A673 (cell line): Measurements from ENCODE around the gene THSD7B. TPM values are rescaled to one million over a fixed set of nuclear protein-coding genes. Genes with fewer than 3 reads are reported as not detected.

Experiments used
- BruUV-seq: library from RNA; stranded (reverse); fragments of 400-500 nt; replicated peaks from 2 replicates; lab custom pipeline; 2021; lab: Mats Ljungman, UMichigan
- CTCF ChIA-PET: fragments of 300-600 bp; sonication (Branson Sonifier 250); formaldehyde crosslinking; loops from one replicate; lab custom pipeline; 2022; ENCODE audit warnings: antibody characterized with exemption; lab: Charles Lee
- POLR2A ChIA-PET: fragments of 300-600 bp; sonication (Branson Sonifier 250); formaldehyde crosslinking; loops from one replicate; lab custom pipeline; 2022; ENCODE audit warnings: antibody characterized with exemption; ENCODE audit not compliant: low non-redundant PET; lab: Charles Lee
- DNase-seq: peaks from one replicate; pipeline ENCODE4 v3.0.0-alpha.2; 2015; ENCODE audit warnings: low spot score
- H3K27ac ChIP-seq: fragments of 200-600 bp; sonication (generic); 2 replicates; pipeline ENCODE4 v1.5.1; 2016; ENCODE audit warnings: mixed run types, low read depth, mild to moderate bottlenecking, mixed read lengths, antibody characterized with exemption, low read length; ENCODE audit not compliant: poor library complexity, severe bottlenecking
- H3K27me3 ChIP-seq: fragments of 200-600 bp; sonication (generic); replicated peaks from 2 replicates; pipeline ENCODE4 v1.6.1; 2017; ENCODE audit warnings: mixed run types, low read depth, mild to moderate bottlenecking, mixed read lengths, antibody characterized with exemption, low read length; ENCODE audit not compliant: insufficient read depth, poor library complexity
- H3K36me3 ChIP-seq: fragments of 200-600 bp; sonication (generic); 2 replicates; pipeline ENCODE4 v1.6.1; 2016; ENCODE audit warnings: mixed run types, mild to moderate bottlenecking, mixed read lengths, antibody characterized with exemption, low read length; ENCODE audit not compliant: insufficient read depth, poor library complexity, severe bottlenecking
- H3K4me1 ChIP-seq: fragments of 200-600 bp; sonication (generic); 2 replicates; pipeline ENCODE4 v1.6.1; 2017; ENCODE audit warnings: mixed run types, mild to moderate bottlenecking, mixed read lengths, antibody characterized with exemption, low read length; ENCODE audit not compliant: insufficient read depth, poor library complexity, severe bottlenecking
- H3K4me3 ChIP-seq: fragments of 200-600 bp; sonication (generic); 2 replicates; pipeline ENCODE4 v1.5.1; 2016; ENCODE audit warnings: low read depth, mixed run types, mild to moderate bottlenecking, mixed read lengths, low read length; ENCODE audit not compliant: poor library complexity, severe bottlenecking
- H3K9me3 ChIP-seq: fragments of 200-600 bp; sonication (generic); 2 replicates; pipeline ENCODE4 v1.6.1; 2016; ENCODE audit warnings: mixed run types, low read depth, mild to moderate bottlenecking, mixed read lengths, antibody characterized with exemption, low read length; ENCODE audit not compliant: poor library complexity, severe bottlenecking
- EZH2 ChIP-seq: fragments of 200-600 bp; sonication (generic); IDR thresholded peaks from 2 replicates; pipeline ENCODE4 v1.6.1; 2017; ENCODE audit warnings: borderline replicate concordance, low read depth, mild to moderate bottlenecking, mixed read lengths, antibody characterized with exemption, low read length; ENCODE audit not compliant: poor library complexity, severe bottlenecking
- intact Hi-C: fragments of 100-400 bp; cut with micrococcal nuclease; formaldehyde crosslinking; loops from one replicate; pipeline ENCODE4 v1.10.0; 2022; ENCODE audit not compliant: unreplicated experiment
- total RNA-seq: library from RNA; stranded (reverse); gene quantifications from 2 replicates; pipeline ENCODE4 v1.2.3, GENCODE V29; 2021
- TF ChIP-seq, protein P1 (sequence below): fragments of 300-800, 200-600 bp; sonication (generic); conservative IDR thresholded peaks from 2 replicates; pipeline ENCODE4 v1.5.1; 2017; ENCODE audit warnings: low read depth, mild to moderate bottlenecking, antibody characterized with exemption, low read length, moderate library complexity, mixed read lengths

THSD7B gene
- total RNA-seq, 1 experiment from 2014 or later = not detected

DNA sequence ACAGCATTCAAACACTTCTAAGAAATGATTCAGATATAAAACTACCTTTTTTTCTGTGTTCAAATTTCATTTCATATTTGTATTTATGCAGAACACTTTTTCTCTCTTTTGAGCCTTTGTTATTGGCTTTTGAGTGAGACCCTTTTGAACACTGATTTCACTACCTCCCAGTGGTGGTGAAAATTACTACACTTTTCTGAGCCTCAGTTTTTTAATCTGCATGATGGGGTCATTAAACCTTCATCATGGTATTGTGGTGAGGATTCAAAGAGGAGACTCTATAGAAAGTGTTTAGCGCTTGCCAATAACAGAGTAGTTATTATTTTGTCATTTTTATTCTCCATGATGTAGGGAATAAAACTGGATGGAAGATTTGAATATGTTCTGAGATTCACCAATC, 169.8 kb downstream of the THSD7B start:
- H3K4me1 ChIP-seq = no peaks in the 10 kb centered on the region
- CTCF ChIA-PET = no interaction called here
- DNase-seq = no peak
- intact Hi-C loops = no loop called here
- no peak overlapping the region for H3K27ac ChIP-seq
- H3K4me3 ChIP-seq = no peak overlapping the region
- H3K36me3 ChIP-seq = no peaks in the 10 kb centered on the region
- POLR2A ChIA-PET = no interaction called here
- TF ChIP-seq, protein P1, sequence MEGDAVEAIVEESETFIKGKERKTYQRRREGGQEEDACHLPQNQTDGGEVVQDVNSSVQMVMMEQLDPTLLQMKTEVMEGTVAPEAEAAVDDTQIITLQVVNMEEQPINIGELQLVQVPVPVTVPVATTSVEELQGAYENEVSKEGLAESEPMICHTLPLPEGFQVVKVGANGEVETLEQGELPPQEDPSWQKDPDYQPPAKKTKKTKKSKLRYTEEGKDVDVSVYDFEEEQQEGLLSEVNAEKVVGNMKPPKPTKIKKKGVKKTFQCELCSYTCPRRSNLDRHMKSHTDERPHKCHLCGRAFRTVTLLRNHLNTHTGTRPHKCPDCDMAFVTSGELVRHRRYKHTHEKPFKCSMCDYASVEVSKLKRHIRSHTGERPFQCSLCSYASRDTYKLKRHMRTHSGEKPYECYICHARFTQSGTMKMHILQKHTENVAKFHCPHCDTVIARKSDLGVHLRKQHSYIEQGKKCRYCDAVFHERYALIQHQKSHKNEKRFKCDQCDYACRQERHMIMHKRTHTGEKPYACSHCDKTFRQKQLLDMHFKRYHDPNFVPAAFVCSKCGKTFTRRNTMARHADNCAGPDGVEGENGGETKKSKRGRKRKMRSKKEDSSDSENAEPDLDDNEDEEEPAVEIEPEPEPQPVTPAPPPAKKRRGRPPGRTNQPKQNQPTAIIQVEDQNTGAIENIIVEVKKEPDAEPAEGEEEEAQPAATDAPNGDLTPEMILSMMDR = no peak
- no peak for TF ChIP-seq EZH2
- H3K9me3 ChIP-seq = no peaks in the 10 kb centered on the region
- H3K27me3 ChIP-seq = no peaks in the 10 kb centered on the region
- BruUV-seq = no TSS peak

DNA sequence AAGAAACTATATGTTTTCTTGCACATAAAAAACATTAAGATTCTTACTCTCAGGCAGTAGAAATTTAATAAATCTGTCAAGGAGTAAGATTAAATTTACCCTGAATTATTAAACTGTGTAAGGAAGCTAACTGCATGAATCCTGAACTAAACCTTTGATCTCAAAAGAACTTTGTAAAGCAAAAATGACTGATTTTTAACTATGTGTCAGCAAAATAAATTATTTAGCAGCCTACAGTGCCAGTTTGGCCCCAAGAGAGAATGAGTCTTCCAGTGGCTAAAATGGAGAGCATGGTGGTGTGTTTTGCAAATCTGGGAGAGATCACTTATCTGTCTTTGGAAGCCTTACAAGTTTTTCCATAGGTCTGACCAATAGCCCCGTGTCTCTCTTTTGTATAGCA, 190.7 kb downstream of the THSD7B start:
- TF ChIP-seq, protein P1 = no peak
- no peak for TF ChIP-seq EZH2
- BruUV-seq = no TSS peak
- Histone ChIP-seq H3K27ac (no peak overlapping the region), H3K9me3 (no peaks in the 10 kb centered on the region), H3K4me1 (no peaks in the 10 kb centered on the region), H3K27me3 (no peaks in the 10 kb centered on the region), H3K36me3 (no peaks in the 10 kb centered on the region), H3K4me3 (no peak overlapping the region)
- intact Hi-C loops = no loop called here
- no peak for DNase-seq
- ChIA-PET CTCF (no interaction called here), POLR2A (no interaction called here)

DNA sequence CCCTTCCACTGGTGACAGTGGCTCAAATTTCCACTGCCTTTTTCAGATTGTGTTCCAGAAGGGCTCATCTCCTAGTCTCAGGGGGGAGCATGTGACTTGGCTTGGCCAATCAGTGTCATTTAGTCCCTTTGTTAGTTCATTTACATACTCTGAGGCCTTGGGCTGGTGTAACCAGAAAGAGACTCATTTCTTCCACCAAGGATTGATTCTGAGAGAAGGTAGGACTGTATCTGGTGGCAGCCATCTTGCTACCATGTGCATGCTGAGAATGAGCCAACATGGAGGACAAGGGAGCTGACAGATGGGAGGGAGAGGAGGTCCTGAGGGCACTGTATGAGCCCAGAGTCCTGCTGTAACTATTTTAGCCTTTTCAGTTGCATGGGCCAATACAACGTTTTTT, 191.7 kb downstream of the THSD7B start:
- Histone ChIP-seq H3K9me3 (no peaks in the 10 kb centered on the region), H3K27me3 (no peaks in the 10 kb centered on the region), H3K27ac (no peak overlapping the region), H3K4me1 (no peaks in the 10 kb centered on the region), H3K36me3 (no peaks in the 10 kb centered on the region), H3K4me3 (no peak overlapping the region)
- no TSS peak for BruUV-seq
- ChIA-PET POLR2A (no interaction called here), CTCF (no interaction called here)
- intact Hi-C loops = no loop called here
- TF ChIP-seq, protein P1 = no peak
- TF ChIP-seq EZH2 = no peak
- DNase-seq = no peak
